GM18502 (cell line): ENCODE data around the gene MED10.
"Not testable (repeated sequence)": the region's sequence is repeated elsewhere in the genome, so short reads cannot be mapped to it uniquely, and the experiment has no call there.

Source experiments
- ATAC-seq: cut with Tn5 transposase; IDR thresholded peaks from one replicate; pipeline ENCODE4 v1.9.1; 2021; ENCODE audit warnings: mild to moderate bottlenecking; ENCODE audit not compliant: unreplicated experiment, poor library complexity

Gene MED10

GRCh38 chr5:6376974-6377520, 1.3 kb downstream of the MED10 start:
- no peak for ATAC-seq

GRCh38 chr5:6373081-6373846, 5.1 kb downstream of the MED10 start:
- no peak for ATAC-seq

- no peak for ATAC-seq
These were observed 5.9 kb downstream of the MED10 start for GRCh38 chr5:6372251-6373080.

GRCh38 chr5:6371079-6371810, 7.1 kb downstream of the MED10 start:
- ATAC-seq = no peak

GRCh38 chr5:6370580-6370979, 7.8 kb downstream of the MED10 start:
- no peak for ATAC-seq

GRCh38 chr5:6365977-6366590, 12.3 kb downstream of the MED10 start:
- no peak for ATAC-seq

- ATAC-seq = no peak
These were observed 13.0 kb downstream of the MED10 start for GRCh38 chr5:6365142-6365976.

- not testable (repeated sequence) for ATAC-seq
These were observed 14.8 kb downstream of the MED10 start for GRCh38 chr5:6363454-6364011.

- no peak for ATAC-seq
These were observed 15.5 kb downstream of the MED10 start for GRCh38 chr5:6362846-6363245.

- ATAC-seq = no peak
These were observed 17.2 kb downstream of the MED10 start for GRCh38 chr5:6361101-6361500.

- ATAC-seq = no peak
These were observed 17.8 kb downstream of the MED10 start for GRCh38 chr5:6360323-6361072.

- ATAC-seq = peak; percentile 74
These were observed 18.6 kb downstream of the MED10 start for GRCh38 chr5:6359555-6360322.

- no peak for ATAC-seq
These were observed 19.9 kb downstream of the MED10 start for GRCh38 chr5:6358434-6358820.

- ATAC-seq = not testable (repeated sequence)
These were observed 20.4 kb downstream of the MED10 start for GRCh38 chr5:6357817-6358433.

GRCh38 chr5:6356578-6357164, 21.7 kb downstream of the MED10 start:
- no peak for ATAC-seq

- ATAC-seq = no peak
These were observed 23.1 kb downstream of the MED10 start for GRCh38 chr5:6355294-6355693.

- ATAC-seq = no peak
These were observed 23.5 kb downstream of the MED10 start for GRCh38 chr5:6354848-6355247.
